Tongue (tissue), 3 donors: Measurements from ENCODE around the gene LMBR1L. TPM values are rescaled to one million over a fixed set of nuclear protein-coding genes. Genes with fewer than 3 reads are reported as not detected.

Experiments
- DNase-seq: peaks from one replicate; pipeline ENCODE4 v3.0.0-alpha.2; 2015
- small RNA-seq: library from RNA; depleted of rRNA; stranded (forward); fragments of <200 nt; gene quantifications from one replicate; pipeline ENCODE3, GENCODE V24; 2014; ENCODE audit warnings: low replicate concordance
- total RNA-seq: library from RNA; depleted of rRNA; stranded (reverse); fragments of >200 nt; gene quantifications from one replicate; pipeline ENCODE4 v1.2.3, GENCODE V29; 2014

Gene LMBR1L
- total RNA-seq, 1 donor from 2014 or later: 39.8 TPM

GRCh38 chr12:49052451-49053208 lies 58.0 kb downstream of the LMBR1L start:
- no peak for DNase-seq

- no peak for DNase-seq
Observed at GRCh38 chr12:49051777-49052438, 58.7 kb downstream of the LMBR1L start.

- DNase-seq: no peak
Observed at GRCh38 chr12:49051373-49051764, 59.3 kb downstream of the LMBR1L start.

DNA sequence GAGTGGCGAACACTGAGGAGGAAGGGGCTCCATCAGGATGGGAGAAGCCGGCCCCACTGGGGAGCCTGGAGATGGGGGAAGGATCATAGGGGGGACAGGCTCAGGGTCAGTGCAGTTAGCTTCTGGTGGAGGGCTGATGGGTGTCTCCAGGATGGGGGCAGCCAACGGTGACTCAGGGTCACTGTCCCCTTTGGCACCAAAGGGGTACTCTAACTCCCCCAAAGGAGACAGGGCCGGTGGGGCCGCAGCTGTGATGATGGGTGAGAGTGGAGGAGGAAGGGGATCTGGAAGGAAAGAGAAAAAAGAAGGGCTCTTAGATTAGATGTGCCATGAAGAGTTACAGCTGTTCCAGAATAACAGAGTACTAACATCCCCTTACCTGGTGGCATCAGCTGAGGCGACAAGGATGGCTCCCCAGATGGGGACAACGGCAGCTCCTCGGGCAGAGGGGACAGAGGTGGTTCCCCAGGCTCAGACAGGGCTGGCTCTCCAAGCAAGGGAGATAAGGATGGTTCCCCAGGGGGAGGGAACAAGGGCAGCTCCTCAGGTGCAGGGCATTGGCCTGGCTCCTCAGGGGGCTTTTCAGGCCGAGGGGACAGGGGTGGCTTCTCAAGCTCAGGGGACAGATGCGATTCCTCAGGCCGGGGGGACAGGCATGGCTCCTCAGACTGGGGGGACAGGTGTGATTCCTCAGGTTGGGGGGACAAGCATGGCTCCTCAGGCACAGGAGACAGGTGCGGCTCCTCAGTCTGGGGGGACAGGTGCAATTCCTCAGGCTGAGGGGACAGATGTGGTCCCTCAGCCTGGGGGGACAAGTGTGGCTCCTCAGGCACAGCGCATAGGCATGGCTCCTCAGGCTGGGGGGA lies 59.9 kb downstream of the LMBR1L start:
- no peak for DNase-seq

- DNase-seq: no peak
Observed at GRCh38 chr12:49049566-49050224, 61.0 kb downstream of the LMBR1L start.

DNA sequence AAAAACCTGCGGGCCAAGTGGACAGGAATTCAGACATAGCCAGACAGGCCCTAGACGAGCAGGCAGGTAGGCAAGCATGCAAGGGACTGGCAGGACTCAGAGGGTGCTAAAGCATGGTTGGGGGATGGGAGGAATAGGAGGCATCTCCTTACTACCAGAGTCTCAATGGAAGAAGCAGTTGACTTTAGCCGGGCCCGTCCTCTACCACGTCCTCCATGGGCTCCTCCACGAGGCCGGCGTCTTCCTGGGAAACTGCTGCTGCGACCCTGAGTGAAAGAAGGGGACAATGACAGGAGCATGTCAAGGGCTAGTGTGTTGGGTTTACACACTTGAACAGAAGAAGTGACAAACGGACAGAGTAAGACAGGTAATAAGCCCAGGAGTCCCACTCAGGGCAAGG lies 61.7 kb downstream of the LMBR1L start:
- DNase-seq: no peak

Small RNAs within 50 kb of the gene (small RNA-seq; reads per million reads assigned to genes)
- gene RF00019: not detected

Other genes with a start within 250 kb of the LMBR1L start
- 2.9 TPM for gene RND1, start 245.0 kb downstream of the LMBR1L start, total RNA-seq
- 8.3 TPM for gene FKBP11, start 185.4 kb downstream of the LMBR1L start, total RNA-seq
- 28.9 TPM for gene ARF3, start 153.4 kb downstream of the LMBR1L start, total RNA-seq
- 0.21 TPM for gene WNT10B, start 139.1 kb downstream of the LMBR1L start, total RNA-seq
- gene WNT1, start 132.5 kb downstream of the LMBR1L start, total RNA-seq: not detected
- gene DDN, start 111.5 kb downstream of the LMBR1L start, total RNA-seq: 2.4 TPM
- gene PRKAG1, start 92.1 kb downstream of the LMBR1L start, total RNA-seq: 31.8 TPM
- gene KMT2D, start 50.1 kb downstream of the LMBR1L start, total RNA-seq: 42.5 TPM
- gene RHEBL1, start 40.9 kb downstream of the LMBR1L start, total RNA-seq: 0.31 TPM
- 9.0 TPM for gene DHH, start 16.0 kb downstream of the LMBR1L start, total RNA-seq
- gene TUBA1B, start 20.5 kb upstream of the LMBR1L start, total RNA-seq: 509 TPM
- gene TUBA1A, start 78.2 kb upstream of the LMBR1L start, total RNA-seq: 491 TPM
- 78.3 TPM for gene TUBA1C, start 154.2 kb upstream of the LMBR1L start, total RNA-seq
- 5.2 TPM for gene PRPH, start 184.3 kb upstream of the LMBR1L start, total RNA-seq
- 7.7 TPM for gene TROAP, start 212.4 kb upstream of the LMBR1L start, total RNA-seq
- not detected for gene C1QL4, start 226.3 kb upstream of the LMBR1L start, total RNA-seq
- not detected for gene DNAJC22, start 236.0 kb upstream of the LMBR1L start, total RNA-seq